Measurements from ENCODE around the gene LRRC59.

The LRRC59 gene

GRCh38 chr17:50360486-50361115, 36.7 kb downstream of the LRRC59 start:
- FAIRE-seq = no peak

- FAIRE-seq = no peak
Measured at GRCh38 chr17:50359998-50360461, 37.3 kb downstream of the LRRC59 start.

GRCh38 chr17:50359005-50359699, 38.2 kb downstream of the LRRC59 start:
- FAIRE-seq = no peak

GRCh38 chr17:50358177-50358576, 39.1 kb downstream of the LRRC59 start:
- no peak for FAIRE-seq

GRCh38 chr17:50356892-50357510, 40.3 kb downstream of the LRRC59 start:
- no peak for FAIRE-seq

- FAIRE-seq = no peak
Measured at GRCh38 chr17:50356418-50356817, 40.9 kb downstream of the LRRC59 start.

GRCh38 chr17:50355701-50356341, 41.5 kb downstream of the LRRC59 start:
- FAIRE-seq = no peak

- no peak for FAIRE-seq
Measured at GRCh38 chr17:50355336-50355700, 42.0 kb downstream of the LRRC59 start.

- FAIRE-seq = no peak
Measured at GRCh38 chr17:50354776-50355175, 42.5 kb downstream of the LRRC59 start.

- FAIRE-seq = no peak
Measured at GRCh38 chr17:50354198-50354597, 43.1 kb downstream of the LRRC59 start.

- no peak for FAIRE-seq
Measured at GRCh38 chr17:50353600-50354195, 43.6 kb downstream of the LRRC59 start.

GRCh38 chr17:50352693-50353599, 44.4 kb downstream of the LRRC59 start:
- no peak for FAIRE-seq

GRCh38 chr17:50352072-50352692, 45.1 kb downstream of the LRRC59 start:
- no peak for FAIRE-seq

GRCh38 chr17:50350733-50351132, 46.6 kb downstream of the LRRC59 start:
- FAIRE-seq = no peak

GRCh38 chr17:50349243-50349600, 48.1 kb downstream of the LRRC59 start:
- no peak for FAIRE-seq

- no peak for FAIRE-seq
Measured at GRCh38 chr17:50348522-50349242, 48.6 kb downstream of the LRRC59 start.

- FAIRE-seq = no peak
Measured at GRCh38 chr17:50347894-50348291, 49.4 kb downstream of the LRRC59 start.

GRCh38 chr17:50347117-50347893, 50.0 kb downstream of the LRRC59 start:
- FAIRE-seq = no peak

- FAIRE-seq = no peak
Measured at GRCh38 chr17:50346313-50347116, 50.8 kb downstream of the LRRC59 start.
